Measurements from ENCODE around the gene CAMK4.

GRCh38 chr5:111463311-111463710 is 239.1 kb downstream of the CAMK4 start:
- TF ChIP-seq POLR2A (IDR thresholded peaks at IDR 0.05; ENCODE audit: low read depth) (no peak), CTCF (IDR thresholded peaks at IDR 0.05) (no peak), EP300 (IDR thresholded peaks at IDR 0.05) (no peak)
